Mammary epithelial cell (primary cell): ENCODE measurements around the gene CBFA2T3.

Source experiments
- EZH2 ChIP-seq: IDR thresholded peaks from 2 replicates; pipeline ENCODE4 v1.6.1; 2012; ENCODE audit warnings: low read length, inconsistent platforms, borderline replicate concordance
- TF ChIP-seq, protein P1 (sequence below), 2 donors: IDR thresholded peaks in 1 of 2; conservative IDR thresholded peaks in 1 of 2; 2 replicates each; pipeline ENCODE4 v1.5.1; 2011 to 2012; ENCODE audit warnings: inconsistent platforms in 2 of 2, low read length in 2 of 2, mild to moderate bottlenecking in 2 of 2, control low read depth in 1 of 2, low read depth in 1 of 2; ENCODE audit not compliant: insufficient read depth in 1 of 2; ENCODE audit errors: extremely low read depth in 1 of 2

DNA sequence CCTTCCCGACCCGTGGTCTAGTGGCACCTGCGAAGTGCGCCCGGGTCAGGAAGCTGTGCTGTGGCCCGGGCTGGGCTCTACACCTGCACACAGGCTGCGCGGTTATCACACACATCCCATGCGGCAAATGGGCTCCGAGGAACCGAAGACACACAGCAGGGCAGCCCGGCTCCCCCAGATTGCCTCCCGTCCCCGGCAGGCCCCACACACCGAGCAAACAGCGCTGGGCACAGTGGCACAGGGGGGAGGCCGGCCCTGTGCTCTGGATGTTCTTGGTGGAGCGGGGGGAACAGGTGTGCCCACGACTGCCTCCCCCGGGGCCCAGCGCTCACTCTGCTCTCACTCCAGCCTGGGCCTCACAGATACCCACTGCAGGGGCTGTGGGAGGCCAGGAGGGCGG lies 81.7 kb downstream of the CBFA2T3 start:
- TF ChIP-seq, protein P1, sequence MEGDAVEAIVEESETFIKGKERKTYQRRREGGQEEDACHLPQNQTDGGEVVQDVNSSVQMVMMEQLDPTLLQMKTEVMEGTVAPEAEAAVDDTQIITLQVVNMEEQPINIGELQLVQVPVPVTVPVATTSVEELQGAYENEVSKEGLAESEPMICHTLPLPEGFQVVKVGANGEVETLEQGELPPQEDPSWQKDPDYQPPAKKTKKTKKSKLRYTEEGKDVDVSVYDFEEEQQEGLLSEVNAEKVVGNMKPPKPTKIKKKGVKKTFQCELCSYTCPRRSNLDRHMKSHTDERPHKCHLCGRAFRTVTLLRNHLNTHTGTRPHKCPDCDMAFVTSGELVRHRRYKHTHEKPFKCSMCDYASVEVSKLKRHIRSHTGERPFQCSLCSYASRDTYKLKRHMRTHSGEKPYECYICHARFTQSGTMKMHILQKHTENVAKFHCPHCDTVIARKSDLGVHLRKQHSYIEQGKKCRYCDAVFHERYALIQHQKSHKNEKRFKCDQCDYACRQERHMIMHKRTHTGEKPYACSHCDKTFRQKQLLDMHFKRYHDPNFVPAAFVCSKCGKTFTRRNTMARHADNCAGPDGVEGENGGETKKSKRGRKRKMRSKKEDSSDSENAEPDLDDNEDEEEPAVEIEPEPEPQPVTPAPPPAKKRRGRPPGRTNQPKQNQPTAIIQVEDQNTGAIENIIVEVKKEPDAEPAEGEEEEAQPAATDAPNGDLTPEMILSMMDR (conservative IDR thresholded peaks at IDR 0.05 in 1 of 2, IDR thresholded peaks at IDR 0.05 in 1 of 2; ENCODE audit: extremely low read depth in 1 of 2, insufficient read depth in 1 of 2, low read depth in 1 of 2, low read length in 2 of 2) = no peak
- TF ChIP-seq EZH2 = no peak
